GM06990 (cell line): ENCODE results near the gene RAB39B.

Source experiments
- DNase-seq: peaks from one replicate; pipeline ENCODE4 v3.0.0-alpha.2; 2011; ENCODE audit not compliant: insufficient read length; ENCODE audit errors: extremely low read depth
- H3K27me3 ChIP-seq: replicated peaks from 2 replicates; pipeline ENCODE4 v1.6.0; 2011; ENCODE audit warnings: low read length; ENCODE audit not compliant: control insufficient read depth, insufficient read depth
- H3K36me3 ChIP-seq: 2 replicates; pipeline ENCODE4 v1.5.1; 2011; ENCODE audit warnings: low read length; ENCODE audit not compliant: control insufficient read depth, insufficient read depth
- H3K4me3 ChIP-seq: replicated peaks from 2 replicates; pipeline ENCODE4 v1.5.1; 2011; ENCODE audit warnings: low read depth, mild to moderate bottlenecking, control low read depth, low read length
- CTCF ChIP-seq: IDR thresholded peaks from 2 replicates; pipeline ENCODE4 v1.5.1; 2011; ENCODE audit warnings: low read length, control low read depth, mild to moderate bottlenecking, inconsistent platforms; ENCODE audit not compliant: insufficient read depth, poor library complexity, severe bottlenecking

The RAB39B gene

DNA sequence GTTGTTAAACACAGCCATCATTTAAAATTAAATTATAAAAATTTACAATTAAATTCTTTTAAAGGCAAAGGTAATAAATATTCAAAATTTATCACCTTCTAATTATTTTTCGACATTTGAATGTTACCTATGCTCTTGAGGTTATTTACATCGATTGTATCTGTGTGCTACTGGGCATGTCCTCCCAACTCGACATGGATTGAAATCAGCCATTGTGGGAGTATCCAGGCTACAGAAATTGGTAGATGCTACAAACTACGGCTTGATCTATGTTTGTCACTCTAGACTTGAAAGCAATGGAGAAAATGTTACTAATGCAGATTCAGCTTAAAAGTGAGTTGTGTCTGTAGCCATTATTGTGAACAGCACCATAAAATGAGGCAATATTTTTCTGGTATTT, 50.6 kb downstream of the RAB39B start:
- no peak for DNase-seq
- Histone ChIP-seq H3K4me3 (no peak overlapping the region), H3K36me3 (no peaks in the 10 kb centered on the region), H3K27me3 (no peaks in the 10 kb centered on the region)
- no peak for TF ChIP-seq CTCF

DNA sequence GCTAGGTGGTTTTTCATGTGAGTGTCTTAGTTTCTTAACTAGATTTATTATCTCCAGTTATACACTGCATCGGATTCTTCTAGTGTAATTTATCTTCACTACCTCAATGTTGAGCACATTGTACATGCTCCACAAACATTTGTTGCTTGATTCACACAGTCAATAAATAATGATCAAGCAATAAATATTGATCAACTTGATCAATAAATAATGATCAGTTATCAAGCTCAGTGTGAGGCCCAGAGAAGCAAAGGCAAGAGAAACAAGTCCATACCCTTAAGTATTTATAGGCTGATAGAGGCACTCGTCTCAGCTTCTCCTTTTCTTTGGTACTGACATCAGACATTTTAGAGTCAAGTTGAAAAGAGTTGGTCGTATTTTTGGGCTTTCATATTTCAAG, 53.1 kb downstream of the RAB39B start:
- no peak for TF ChIP-seq CTCF
- DNase-seq = no peak
- H3K27me3 ChIP-seq = no peaks in the 10 kb centered on the region
- H3K4me3 ChIP-seq = no peak overlapping the region
- H3K36me3 ChIP-seq = no peaks in the 10 kb centered on the region
